ENCODE data around the gene NR6A1.

GRCh38 chr9:124754289-124754688 lies 16.8 kb downstream of the NR6A1 start:
- no peak for TF ChIP-seq CTCF (tag by site-specific recombination; IDR thresholded peaks at IDR 0.05)
- no peak for TF ChIP-seq TCF7L2 (IDR thresholded peaks at IDR 0.05; ENCODE audit: borderline replicate concordance, low read depth, low read length)
- no peak for TF ChIP-seq ZNF280D (tag by site-specific recombination; IDR thresholded peaks at IDR 0.05)
- no peak for TF ChIP-seq ELK4 (IDR thresholded peaks at IDR 0.05; ENCODE audit: borderline replicate concordance, low read depth, low read length)
- no peak for TF ChIP-seq ZBTB8A (tag by site-specific recombination; IDR thresholded peaks at IDR 0.05)
- no peak for TF ChIP-seq ZNF747 (tag by site-specific recombination; IDR thresholded peaks at IDR 0.05)
- no peak for TF ChIP-seq ZNF354C (tag by site-specific recombination; IDR thresholded peaks at IDR 0.05; ENCODE audit: borderline replicate concordance, low read depth)
- no peak for TF ChIP-seq ZNF449 (tag by site-specific recombination; IDR thresholded peaks at IDR 0.05)
- TF ChIP-seq ZNF148 (tag by site-specific recombination; IDR thresholded peaks at IDR 0.05; ENCODE audit: borderline replicate concordance), result no peak

Measured in HEK293 (cell line).